Peyer's patch (tissue), 4 donors: ENCODE measurements around the gene PIP5KL1. TPM values are rescaled to one million over a fixed set of nuclear protein-coding genes. Genes with fewer than 3 reads are reported as not detected.

Experiments used
- DNase-seq, 3 donors: peaks; one replicate each; pipeline ENCODE4 v3.0.0-alpha.2; 2017 to 2019
- H3K27ac ChIP-seq, 4 donors: fragments of 200-600 bp; sonication (generic); one replicate each; pipeline ENCODE4 v1.5.1; 2016 to 2019
- H3K27me3 ChIP-seq, 2 donors: fragments of 200-600 bp; sonication (generic); one replicate each; pipeline ENCODE4 v1.5.1; 2019
- H3K36me3 ChIP-seq, 3 donors: fragments of 200-600 bp; sonication (generic); one replicate each; pipeline ENCODE4 v1.5.1; 2016 to 2019
- H3K4me1 ChIP-seq, 4 donors: fragments of 200-600 bp; sonication (generic); one replicate each; pipeline ENCODE4 v1.5.1; 2016 to 2019
- H3K4me3 ChIP-seq, 4 donors: fragments of 200-600 bp; sonication (generic); 1 replicate in 3 of 4; 2 replicates in 1 of 4; pipeline ENCODE4 v1.5.1; 2016 to 2019; ENCODE audit warnings: mild to moderate bottlenecking in 1 of 4
- H3K9me3 ChIP-seq, 4 donors: fragments of 200-600 bp; sonication (generic); one replicate each; pipeline ENCODE4 v1.5.1; 2016 to 2019; ENCODE audit warnings: mild to moderate bottlenecking in 1 of 4
- POLR2A ChIP-seq, 2 donors: fragments of 450-650 bp; IDR thresholded peaks; one replicate each; pipeline ENCODE4 v1.5.1; 2017; ENCODE audit warnings: antibody characterized with exemption in 2 of 2, mild to moderate bottlenecking in 2 of 2, moderate library complexity in 2 of 2
- total RNA-seq, 4 donors: library from RNA; depleted of rRNA; stranded (reverse); fragments of >200 nt; gene quantifications; one replicate each; pipeline ENCODE4 v1.1.0, GENCODE V29; 2016
- TF ChIP-seq, protein P1 (sequence below), 6 experiments: fragments of 450-650 bp in 4 of 6; fragments of 200-600 bp in 2 of 6; sonication (generic) in 1 of 6; IDR thresholded peaks; one replicate each; pipeline ENCODE4 v1.5.1; 2017 to 2019; ENCODE audit warnings: antibody characterized with exemption in 6 of 6, mild to moderate bottlenecking in 3 of 6, moderate library complexity in 1 of 6

Gene PIP5KL1
- total RNA-seq, 4 donors from 2014 or later = 2.5 TPM; not detected in 3

GRCh38 chr9:127897193-127897692, 33.3 kb downstream of the PIP5KL1 start:
- DNase-seq = peak; percentile 46 to 78 (median 72)
- no peaks in the 10 kb centered on the region for H3K27me3 ChIP-seq
- no peak for TF ChIP-seq POLR2A (IDR thresholded peaks at IDR 0.05)
- TF ChIP-seq, protein P1, sequence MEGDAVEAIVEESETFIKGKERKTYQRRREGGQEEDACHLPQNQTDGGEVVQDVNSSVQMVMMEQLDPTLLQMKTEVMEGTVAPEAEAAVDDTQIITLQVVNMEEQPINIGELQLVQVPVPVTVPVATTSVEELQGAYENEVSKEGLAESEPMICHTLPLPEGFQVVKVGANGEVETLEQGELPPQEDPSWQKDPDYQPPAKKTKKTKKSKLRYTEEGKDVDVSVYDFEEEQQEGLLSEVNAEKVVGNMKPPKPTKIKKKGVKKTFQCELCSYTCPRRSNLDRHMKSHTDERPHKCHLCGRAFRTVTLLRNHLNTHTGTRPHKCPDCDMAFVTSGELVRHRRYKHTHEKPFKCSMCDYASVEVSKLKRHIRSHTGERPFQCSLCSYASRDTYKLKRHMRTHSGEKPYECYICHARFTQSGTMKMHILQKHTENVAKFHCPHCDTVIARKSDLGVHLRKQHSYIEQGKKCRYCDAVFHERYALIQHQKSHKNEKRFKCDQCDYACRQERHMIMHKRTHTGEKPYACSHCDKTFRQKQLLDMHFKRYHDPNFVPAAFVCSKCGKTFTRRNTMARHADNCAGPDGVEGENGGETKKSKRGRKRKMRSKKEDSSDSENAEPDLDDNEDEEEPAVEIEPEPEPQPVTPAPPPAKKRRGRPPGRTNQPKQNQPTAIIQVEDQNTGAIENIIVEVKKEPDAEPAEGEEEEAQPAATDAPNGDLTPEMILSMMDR (IDR thresholded peaks at IDR 0.05) = no peak

DNA sequence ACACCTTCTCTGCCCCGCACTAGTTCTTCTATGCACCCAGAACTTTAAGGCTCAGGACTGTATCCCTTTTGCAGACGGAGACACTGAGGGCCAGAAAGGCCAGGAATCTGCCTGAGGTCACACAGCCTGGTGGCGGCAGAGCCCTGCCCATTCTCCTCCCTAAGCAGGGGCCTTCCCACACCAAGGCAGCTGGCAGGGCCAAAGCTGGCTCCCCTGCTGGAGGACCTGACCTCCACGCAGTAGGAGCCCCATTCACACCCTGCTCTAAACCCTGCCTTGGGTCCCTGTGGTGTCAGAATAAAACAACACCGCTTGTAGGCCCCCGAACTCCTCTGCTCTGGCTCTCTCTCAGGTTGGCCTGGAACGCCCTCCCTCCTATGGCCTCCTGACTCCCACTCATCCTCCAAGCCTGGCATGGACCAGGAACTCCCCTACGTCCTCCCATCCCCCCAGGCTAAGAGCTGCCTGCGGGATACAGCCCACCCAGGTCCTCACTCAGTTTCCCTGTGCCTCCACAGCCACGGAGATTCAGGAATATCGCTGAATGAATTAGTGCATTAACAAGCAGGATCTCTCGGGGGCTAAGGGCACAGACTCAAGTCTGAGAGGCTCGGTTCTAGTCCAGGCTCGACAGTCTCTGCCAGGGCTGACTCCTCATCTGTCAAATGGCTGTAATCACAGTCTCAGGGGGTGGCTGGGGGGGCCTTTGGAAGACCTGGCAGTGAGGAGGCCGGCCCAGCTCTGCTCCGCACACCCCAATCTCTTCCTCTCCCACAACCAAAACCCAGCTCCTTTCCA, 34.0 kb downstream of the PIP5KL1 start:
- TF ChIP-seq, protein P1 (IDR thresholded peaks at IDR 0.05) = no peak
- no peak for TF ChIP-seq POLR2A (IDR thresholded peaks at IDR 0.05)
- H3K9me3 ChIP-seq = peaks cover 0 to 3% (median 1%) of the 10 kb centered on the region in 4 donors
- no peak for DNase-seq
- H3K4me1 ChIP-seq = peaks cover 0 to 44% (median 14%) of the 10 kb centered on the region in 4 donors
- H3K36me3 ChIP-seq = peaks cover 0 to 37% (median 0%) of the 10 kb centered on the region in 3 donors
- H3K27ac ChIP-seq = peak overlapping the region; percentile 52 to 89 (median 78)
- no peaks in the 10 kb centered on the region for H3K27me3 ChIP-seq
- H3K4me3 ChIP-seq = peak overlapping the region in 2 of 4 donors; percentile 16 to 68

More at GRCh38 chr9:127897193-127897692, 33.3 kb downstream of the PIP5KL1 start:
- Histone ChIP-seq H3K9me3 (peaks cover 0 to 3% (median 1%) of the 10 kb centered on the region in 4 donors), H3K36me3 (peaks cover 0 to 37% (median 0%) of the 10 kb centered on the region in 3 donors), H3K4me3 (peak overlapping the region in 3 of 4 donors; percentile 13 to 68 (median 33)), H3K27ac (peak overlapping the region; percentile 52 to 89 (median 78)), H3K4me1 (peaks cover 0 to 44% (median 17%) of the 10 kb centered on the region in 4 donors)

DNA sequence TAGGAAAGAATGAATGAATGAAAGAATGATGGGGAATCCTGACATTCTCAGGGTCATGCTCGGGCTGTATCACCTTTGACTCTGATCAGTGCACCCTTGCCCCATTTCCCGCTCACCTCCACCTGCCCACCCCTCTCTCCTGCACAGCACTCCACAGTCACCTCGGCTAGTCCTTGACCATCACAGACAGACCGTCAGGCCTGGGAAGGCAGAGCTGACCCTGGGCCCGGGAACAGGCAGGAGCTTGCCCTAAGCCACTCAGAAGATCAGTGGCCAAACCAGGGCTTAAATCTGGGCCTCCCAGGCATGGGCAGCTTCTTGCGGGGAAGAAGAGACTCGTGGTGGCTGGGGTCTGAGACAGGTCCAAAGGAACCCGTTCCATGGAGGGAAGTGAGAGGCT, 34.8 kb downstream of the PIP5KL1 start:
- H3K36me3 ChIP-seq = peaks cover 0 to 43% (median 0%) of the 10 kb centered on the region in 3 donors

GRCh38 chr9:127893392-127893791, 37.2 kb downstream of the PIP5KL1 start:
- no peak for DNase-seq
- Histone ChIP-seq H3K4me3 (no peak overlapping the region), H3K36me3 (peaks cover 0 to 56% (median 0%) of the 10 kb centered on the region in 3 donors), H3K9me3 (peaks cover 0 to 3% (median 1%) of the 10 kb centered on the region in 4 donors), H3K4me1 (peaks cover 0 to 22% (median 5%) of the 10 kb centered on the region in 4 donors), H3K27me3 (no peaks in the 10 kb centered on the region), H3K27ac (no peak overlapping the region)
- TF ChIP-seq, protein P1 (IDR thresholded peaks at IDR 0.05) = no peak
- no peak for TF ChIP-seq POLR2A (IDR thresholded peaks at IDR 0.05)

More for the DNA sequence above, 34.8 kb downstream of the PIP5KL1 start:
- no peak overlapping the region for H3K4me3 ChIP-seq
- DNase-seq = no peak
- H3K27me3 ChIP-seq = no peaks in the 10 kb centered on the region
- H3K4me1 ChIP-seq = peaks cover 0 to 42% (median 8%) of the 10 kb centered on the region in 4 donors
- no peak for TF ChIP-seq POLR2A (IDR thresholded peaks at IDR 0.05)
- TF ChIP-seq, protein P1 (IDR thresholded peaks at IDR 0.05) = no peak
- H3K9me3 ChIP-seq = peaks cover 0 to 3% (median 1%) of the 10 kb centered on the region in 4 donors
- no peak overlapping the region for H3K27ac ChIP-seq

- peaks cover 0 to 60% (median 0%) of the 10 kb centered on the region in 3 donors for H3K36me3 ChIP-seq
These were observed 37.7 kb downstream of the PIP5KL1 start for GRCh38 chr9:127892831-127893230.

More at GRCh38 chr9:127892831-127893230, 37.7 kb downstream of the PIP5KL1 start:
- no peak overlapping the region for H3K27ac ChIP-seq
- H3K4me3 ChIP-seq = no peak overlapping the region
- H3K4me1 ChIP-seq = peaks cover 0 to 16% (median 3%) of the 10 kb centered on the region in 4 donors
- TF ChIP-seq, protein P1 (IDR thresholded peaks at IDR 0.05) = no peak
- no peak for TF ChIP-seq POLR2A (IDR thresholded peaks at IDR 0.05)
- DNase-seq = no peak
- no peaks in the 10 kb centered on the region for H3K27me3 ChIP-seq
- H3K9me3 ChIP-seq = peaks cover 0 to 3% (median 1%) of the 10 kb centered on the region in 4 donors
